DOHH2 (cell line): Measurements from ENCODE around the gene JUN.

Experiments used
- H3F3A ChIP-seq: fragments of 200-600 bp; sonication (generic), shearing (Covaris generic); 2 replicates; pipeline ENCODE4 v1.6.0; 2016; ENCODE audit warnings: antibody characterized with exemption, mild to moderate bottlenecking; ENCODE audit not compliant: control insufficient read depth, insufficient read depth
- H3K27ac ChIP-seq: fragments of 200-600 bp; sonication (generic); 2 replicates; pipeline ENCODE4 v1.5.1; 2014; ENCODE audit warnings: low read depth, mild to moderate bottlenecking, low read length, moderate library complexity
- H3K27me3 ChIP-seq: fragments of 200-600 bp; sonication (generic); 2 replicates; pipeline ENCODE4 v1.6.1; 2014; ENCODE audit warnings: mild to moderate bottlenecking, low read length, mixed read lengths; ENCODE audit not compliant: control insufficient read depth
- H3K36me3 ChIP-seq: fragments of 200-600 bp; sonication (generic); 2 replicates; pipeline ENCODE4 v1.6.1; 2014; ENCODE audit warnings: mild to moderate bottlenecking, low read length, moderate library complexity, mixed read lengths; ENCODE audit not compliant: control insufficient read depth
- H3K4me1 ChIP-seq: fragments of 200-600 bp; sonication (generic); 2 replicates; pipeline ENCODE4 v1.6.1; 2014; ENCODE audit warnings: mild to moderate bottlenecking, low read length, mixed read lengths; ENCODE audit not compliant: control insufficient read depth
- H3K4me2 ChIP-seq: fragments of 200-600 bp; sonication (generic); 2 replicates; pipeline ENCODE4 v1.6.0; 2014; ENCODE audit warnings: mild to moderate bottlenecking, low read length, moderate library complexity
- H3K4me3 ChIP-seq: fragments of 200-600 bp; sonication (generic); 2 replicates; pipeline ENCODE4 v1.5.1; 2014; ENCODE audit warnings: mild to moderate bottlenecking, low read length, mixed read lengths
- H3K79me2 ChIP-seq: fragments of 200-600 bp; sonication (generic); 2 replicates; pipeline ENCODE4 v1.6.1; 2014; ENCODE audit warnings: mild to moderate bottlenecking, low read length, mixed read lengths; ENCODE audit not compliant: control insufficient read depth
- H3K9me2 ChIP-seq: fragments of 200-600 bp; sonication (generic); replicated peaks from 2 replicates; pipeline ENCODE4 v1.6.1; 2014; ENCODE audit warnings: mild to moderate bottlenecking, low read length, mixed read lengths; ENCODE audit not compliant: control insufficient read depth
- H3K9me3 ChIP-seq: fragments of 200-600 bp; sonication (generic); 2 replicates; pipeline ENCODE4 v1.6.1; 2014; ENCODE audit warnings: antibody characterized with exemption, low read length, mixed read lengths; ENCODE audit not compliant: control insufficient read depth, insufficient read depth
- H4K20me1 ChIP-seq: fragments of 200-600 bp; sonication (generic); 2 replicates; pipeline ENCODE4 v1.6.0; 2014; ENCODE audit warnings: low read depth, mild to moderate bottlenecking, antibody characterized with exemption, low read length, moderate library complexity; ENCODE audit not compliant: control insufficient read depth, insufficient read depth
- EZH2phosphoT487 ChIP-seq: fragments of 200-600 bp; sonication (generic); IDR thresholded peaks from 2 replicates; pipeline ENCODE4 v1.6.1; 2017; ENCODE audit warnings: borderline replicate concordance, mild to moderate bottlenecking, antibody characterized with exemption, low read length, moderate library complexity, mixed read lengths
- TF ChIP-seq, protein P1 (sequence below): fragments of 200-600 bp; sonication (generic); IDR thresholded peaks from one replicate; pipeline ENCODE4 v1.5.1; 2014; ENCODE audit warnings: antibody characterized with exemption, mild to moderate bottlenecking, low read depth, low read length; ENCODE audit not compliant: poor library complexity, severe bottlenecking

The JUN gene

DNA sequence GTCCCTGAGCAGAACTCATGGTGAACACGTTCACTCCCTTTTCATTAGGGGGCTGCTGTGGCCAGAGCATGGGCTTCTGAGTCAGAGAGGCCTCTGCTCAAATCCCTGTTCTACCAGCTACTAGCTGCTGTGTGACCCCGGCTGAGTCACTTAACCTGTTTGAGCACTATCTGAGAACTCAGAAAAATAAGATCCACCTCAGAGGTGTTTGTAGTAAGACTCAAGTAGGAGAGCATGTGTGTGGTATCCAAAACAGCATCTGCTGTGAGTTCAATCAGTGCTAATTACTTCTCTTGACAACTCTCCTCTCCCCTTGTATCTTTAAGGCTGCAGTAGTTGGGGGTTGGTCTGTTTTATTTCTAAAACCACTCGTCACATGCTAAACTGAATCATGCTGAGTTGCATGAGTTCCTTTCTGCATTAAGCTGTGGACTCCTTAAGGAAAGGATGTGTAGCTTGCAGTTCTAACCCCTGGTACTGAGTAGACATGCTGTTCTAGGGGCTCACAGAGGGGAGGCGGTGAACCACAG lies 39.7 kb upstream of the JUN start:
- Histone ChIP-seq H3F3A (no peaks in the 10 kb centered on the region), H3K4me1 (no peaks in the 10 kb centered on the region), H3K4me3 (no peak overlapping the region), H3K79me2 (no peaks in the 10 kb centered on the region), H3K36me3 (no peaks in the 10 kb centered on the region), H3K27me3 (peaks cover 14% of the 10 kb centered on the region), H3K9me3 (peaks cover 8% of the 10 kb centered on the region; the same call in 1 of the 2 replicates), H3K9me2 (no peaks in the 10 kb centered on the region), H3K27ac (no peak overlapping the region), H3K4me2 (no peak overlapping the region), H4K20me1 (no peaks in the 10 kb centered on the region)
- TF ChIP-seq, protein P1, sequence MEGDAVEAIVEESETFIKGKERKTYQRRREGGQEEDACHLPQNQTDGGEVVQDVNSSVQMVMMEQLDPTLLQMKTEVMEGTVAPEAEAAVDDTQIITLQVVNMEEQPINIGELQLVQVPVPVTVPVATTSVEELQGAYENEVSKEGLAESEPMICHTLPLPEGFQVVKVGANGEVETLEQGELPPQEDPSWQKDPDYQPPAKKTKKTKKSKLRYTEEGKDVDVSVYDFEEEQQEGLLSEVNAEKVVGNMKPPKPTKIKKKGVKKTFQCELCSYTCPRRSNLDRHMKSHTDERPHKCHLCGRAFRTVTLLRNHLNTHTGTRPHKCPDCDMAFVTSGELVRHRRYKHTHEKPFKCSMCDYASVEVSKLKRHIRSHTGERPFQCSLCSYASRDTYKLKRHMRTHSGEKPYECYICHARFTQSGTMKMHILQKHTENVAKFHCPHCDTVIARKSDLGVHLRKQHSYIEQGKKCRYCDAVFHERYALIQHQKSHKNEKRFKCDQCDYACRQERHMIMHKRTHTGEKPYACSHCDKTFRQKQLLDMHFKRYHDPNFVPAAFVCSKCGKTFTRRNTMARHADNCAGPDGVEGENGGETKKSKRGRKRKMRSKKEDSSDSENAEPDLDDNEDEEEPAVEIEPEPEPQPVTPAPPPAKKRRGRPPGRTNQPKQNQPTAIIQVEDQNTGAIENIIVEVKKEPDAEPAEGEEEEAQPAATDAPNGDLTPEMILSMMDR: no peak
- no peak for TF ChIP-seq EZH2phosphoT487

DNA sequence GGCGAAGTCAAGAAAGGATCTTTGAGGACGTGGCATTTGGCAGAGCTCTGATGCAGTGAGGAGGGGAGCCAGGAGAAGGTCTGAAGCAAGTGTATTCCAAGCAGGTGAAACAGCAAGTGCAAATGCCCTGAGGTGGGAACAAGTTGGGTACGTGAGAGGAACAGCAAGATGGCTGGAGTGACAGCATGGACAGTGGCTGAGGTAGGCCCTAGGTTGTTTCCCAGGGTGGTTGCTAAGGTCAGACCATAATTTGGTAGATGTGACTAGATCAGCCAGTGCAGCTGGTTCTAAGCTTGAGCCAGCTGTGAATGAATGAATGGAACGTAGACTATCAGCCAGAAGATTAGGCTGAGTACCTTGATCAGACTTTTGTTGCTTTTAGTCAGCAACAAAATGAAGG lies 37.5 kb upstream of the JUN start:
- no peaks in the 10 kb centered on the region for H3K79me2 ChIP-seq
- no peaks in the 10 kb centered on the region for H4K20me1 ChIP-seq
- no peak overlapping the region for H3K4me3 ChIP-seq
- peaks cover 7% of the 10 kb centered on the region for H3F3A ChIP-seq
- H3K9me3 ChIP-seq: no peaks in the 10 kb centered on the region
- H3K4me2 ChIP-seq: no peak overlapping the region
- TF ChIP-seq EZH2phosphoT487: no peak
- TF ChIP-seq, protein P1: no peak
- no peak overlapping the region for H3K27ac ChIP-seq
- H3K27me3 ChIP-seq: peaks cover 14% of the 10 kb centered on the region
- H3K4me1 ChIP-seq: peaks cover 7% of the 10 kb centered on the region
- H3K9me2 ChIP-seq: no peaks in the 10 kb centered on the region
- H3K36me3 ChIP-seq: no peaks in the 10 kb centered on the region

DNA sequence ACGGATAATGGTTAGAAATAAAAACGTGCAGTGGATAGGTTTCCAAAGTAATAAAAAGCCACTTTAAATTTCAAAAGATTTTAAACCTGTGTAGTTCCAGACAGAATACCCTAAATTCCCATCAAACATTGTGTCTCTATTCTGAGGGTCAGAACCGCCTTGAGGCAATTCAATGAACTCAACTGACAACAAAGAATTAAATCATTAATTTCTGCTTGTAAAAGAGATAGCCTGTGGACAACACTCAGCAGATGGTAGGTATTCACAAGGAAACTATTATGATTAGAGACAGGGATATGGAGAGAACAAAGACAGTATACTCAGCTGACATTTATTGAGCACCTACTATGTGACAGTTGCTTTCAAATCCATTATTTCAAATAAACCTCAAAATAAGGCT lies 35.1 kb upstream of the JUN start:
- no peaks in the 10 kb centered on the region for H3K9me2 ChIP-seq
- H3K4me1 ChIP-seq: peaks cover 21% of the 10 kb centered on the region
- H3K36me3 ChIP-seq: no peaks in the 10 kb centered on the region
- H4K20me1 ChIP-seq: no peaks in the 10 kb centered on the region
- no peak overlapping the region for H3K4me3 ChIP-seq
- H3K79me2 ChIP-seq: no peaks in the 10 kb centered on the region; the same call in 1 of the 2 replicates
- no peaks in the 10 kb centered on the region for H3K9me3 ChIP-seq
- no peak overlapping the region for H3K27ac ChIP-seq
- peaks cover 10% of the 10 kb centered on the region for H3F3A ChIP-seq
- peaks cover 14% of the 10 kb centered on the region for H3K27me3 ChIP-seq
- H3K4me2 ChIP-seq: no peak overlapping the region
- TF ChIP-seq, protein P1: no peak
- TF ChIP-seq EZH2phosphoT487: no peak
